ENCODE measurements around the gene AEBP2.
"Not testable (repeated sequence)": the region's sequence is repeated elsewhere in the genome, so short reads cannot be mapped to it uniquely, and the experiment has no call there.

DNA sequence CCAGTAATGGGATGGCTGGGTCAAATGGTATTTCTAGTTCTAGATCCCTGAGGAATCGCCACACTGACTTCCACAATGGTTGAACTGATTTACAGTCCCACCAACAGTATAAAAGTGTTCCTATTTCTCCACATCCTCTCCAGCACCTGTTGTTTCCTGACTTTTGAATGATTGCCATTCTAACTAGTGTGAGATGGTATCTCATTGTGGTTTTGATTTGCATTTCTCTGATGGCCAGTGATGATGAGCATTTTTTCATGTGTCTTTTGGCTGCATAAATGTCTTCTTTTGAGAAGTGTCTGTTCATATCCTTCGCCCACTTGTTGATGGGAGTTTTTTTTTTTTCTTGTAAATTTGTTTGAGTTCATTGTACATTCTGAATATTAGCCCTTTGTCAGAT is 9.8 kb upstream of the AEBP2 start:
- TF ChIP-seq, protein P1, sequence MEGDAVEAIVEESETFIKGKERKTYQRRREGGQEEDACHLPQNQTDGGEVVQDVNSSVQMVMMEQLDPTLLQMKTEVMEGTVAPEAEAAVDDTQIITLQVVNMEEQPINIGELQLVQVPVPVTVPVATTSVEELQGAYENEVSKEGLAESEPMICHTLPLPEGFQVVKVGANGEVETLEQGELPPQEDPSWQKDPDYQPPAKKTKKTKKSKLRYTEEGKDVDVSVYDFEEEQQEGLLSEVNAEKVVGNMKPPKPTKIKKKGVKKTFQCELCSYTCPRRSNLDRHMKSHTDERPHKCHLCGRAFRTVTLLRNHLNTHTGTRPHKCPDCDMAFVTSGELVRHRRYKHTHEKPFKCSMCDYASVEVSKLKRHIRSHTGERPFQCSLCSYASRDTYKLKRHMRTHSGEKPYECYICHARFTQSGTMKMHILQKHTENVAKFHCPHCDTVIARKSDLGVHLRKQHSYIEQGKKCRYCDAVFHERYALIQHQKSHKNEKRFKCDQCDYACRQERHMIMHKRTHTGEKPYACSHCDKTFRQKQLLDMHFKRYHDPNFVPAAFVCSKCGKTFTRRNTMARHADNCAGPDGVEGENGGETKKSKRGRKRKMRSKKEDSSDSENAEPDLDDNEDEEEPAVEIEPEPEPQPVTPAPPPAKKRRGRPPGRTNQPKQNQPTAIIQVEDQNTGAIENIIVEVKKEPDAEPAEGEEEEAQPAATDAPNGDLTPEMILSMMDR (IDR thresholded peaks at IDR 0.05; ENCODE audit: extremely low read depth in 1 of 2, insufficient read depth in 1 of 2, low read depth in 1 of 2, low read length in 2 of 2), result not testable (repeated sequence)
- TF ChIP-seq EZH2 (IDR thresholded peaks at IDR 0.05; ENCODE audit: borderline replicate concordance, low read depth, low read length, severe bottlenecking); JUN (IDR thresholded peaks at IDR 0.05; ENCODE audit: borderline replicate concordance, insufficient read depth, insufficient read length, low read depth): not testable (repeated sequence)

Measured in endothelial cell of umbilical vein (primary cell).